Suprapubic skin (tissue), 4 donors: ENCODE data around the gene KIAA1328.

Experiments used
- EP300 ChIP-seq: sonication (generic); formaldehyde crosslinking; IDR thresholded peaks from one replicate; pipeline ENCODE4 v1.6.1; 2017; ENCODE audit warnings: antibody characterized with exemption
- POLR2A ChIP-seq, 2 donors: fragments of 450-650 bp; IDR thresholded peaks; one replicate each; pipeline ENCODE4 v1.6.1; 2017; ENCODE audit warnings: antibody characterized with exemption in 2 of 2, mild to moderate bottlenecking in 2 of 2, moderate library complexity in 2 of 2
- POLR2AphosphoS5 ChIP-seq, 3 donors: sonication (generic); formaldehyde crosslinking; IDR thresholded peaks; one replicate each; pipeline ENCODE4 v1.6.1; 2017; ENCODE audit warnings: antibody characterized with exemption in 3 of 3
- TF ChIP-seq, protein P1 (sequence below), 2 donors: fragments of 200-600 bp in 1 of 2; fragments of 450-650 bp in 1 of 2; sonication (generic) in 1 of 2; IDR thresholded peaks; one replicate each; pipeline ENCODE4 v1.5.1; 2016 to 2019; ENCODE audit warnings: antibody characterized with exemption in 2 of 2, mild to moderate bottlenecking in 1 of 2, moderate library complexity in 1 of 2

GRCh38 chr18:36862182-36862581, 33.3 kb downstream of the KIAA1328 start:
- TF ChIP-seq EP300 (no peak), POLR2A (IDR thresholded peaks at IDR 0.05) (no peak), POLR2AphosphoS5 (IDR thresholded peaks at IDR 0.05) (no peak)
- TF ChIP-seq, protein P1, sequence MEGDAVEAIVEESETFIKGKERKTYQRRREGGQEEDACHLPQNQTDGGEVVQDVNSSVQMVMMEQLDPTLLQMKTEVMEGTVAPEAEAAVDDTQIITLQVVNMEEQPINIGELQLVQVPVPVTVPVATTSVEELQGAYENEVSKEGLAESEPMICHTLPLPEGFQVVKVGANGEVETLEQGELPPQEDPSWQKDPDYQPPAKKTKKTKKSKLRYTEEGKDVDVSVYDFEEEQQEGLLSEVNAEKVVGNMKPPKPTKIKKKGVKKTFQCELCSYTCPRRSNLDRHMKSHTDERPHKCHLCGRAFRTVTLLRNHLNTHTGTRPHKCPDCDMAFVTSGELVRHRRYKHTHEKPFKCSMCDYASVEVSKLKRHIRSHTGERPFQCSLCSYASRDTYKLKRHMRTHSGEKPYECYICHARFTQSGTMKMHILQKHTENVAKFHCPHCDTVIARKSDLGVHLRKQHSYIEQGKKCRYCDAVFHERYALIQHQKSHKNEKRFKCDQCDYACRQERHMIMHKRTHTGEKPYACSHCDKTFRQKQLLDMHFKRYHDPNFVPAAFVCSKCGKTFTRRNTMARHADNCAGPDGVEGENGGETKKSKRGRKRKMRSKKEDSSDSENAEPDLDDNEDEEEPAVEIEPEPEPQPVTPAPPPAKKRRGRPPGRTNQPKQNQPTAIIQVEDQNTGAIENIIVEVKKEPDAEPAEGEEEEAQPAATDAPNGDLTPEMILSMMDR (IDR thresholded peaks at IDR 0.05) = no peak
